ENCODE results near the gene ZNF740. TPM values are rescaled to one million over a fixed set of nuclear protein-coding genes. Genes with fewer than 3 reads are reported as not detected.

ZNF740 gene
- total and polyA plus RNA-seq, 10 of the 15 experiments (the other 5 are each of a cell fraction or from before 2014, with no cell fraction given) = 1.4 to 33.6 (median 11.3) TPM

DNA sequence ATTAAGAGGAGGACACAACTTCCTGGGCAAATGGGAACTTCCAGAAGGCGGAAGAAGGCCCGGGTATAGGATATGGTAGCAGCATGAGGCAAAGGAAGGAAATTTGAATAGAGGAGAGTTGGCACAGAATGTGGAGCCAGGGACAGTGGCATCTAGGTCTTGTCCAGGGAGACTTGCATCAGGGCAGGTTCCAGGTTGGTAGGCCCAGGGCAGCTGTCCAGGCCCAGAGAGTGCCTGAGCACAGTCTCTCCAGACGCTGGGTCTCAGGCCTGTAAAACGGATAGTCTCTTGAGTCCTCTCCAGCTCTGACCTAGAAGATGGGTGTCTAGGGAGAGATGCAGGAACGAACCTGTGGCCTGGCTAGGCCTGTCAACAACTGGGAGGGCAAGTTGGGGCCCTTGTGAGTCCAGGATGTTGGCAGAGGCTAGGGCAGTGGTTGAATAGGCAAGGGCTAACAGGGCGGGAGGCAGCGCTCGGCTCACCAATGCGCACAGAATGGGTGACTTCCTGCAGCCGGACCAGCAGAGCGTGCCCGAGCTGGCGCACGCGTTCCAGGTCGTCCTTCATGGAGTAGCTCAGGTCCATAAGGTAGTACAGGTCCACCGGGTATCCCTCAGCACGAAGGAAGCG is 16.6 kb downstream of the ZNF740 start (continued):
- TF ChIP-seq, protein P1, sequence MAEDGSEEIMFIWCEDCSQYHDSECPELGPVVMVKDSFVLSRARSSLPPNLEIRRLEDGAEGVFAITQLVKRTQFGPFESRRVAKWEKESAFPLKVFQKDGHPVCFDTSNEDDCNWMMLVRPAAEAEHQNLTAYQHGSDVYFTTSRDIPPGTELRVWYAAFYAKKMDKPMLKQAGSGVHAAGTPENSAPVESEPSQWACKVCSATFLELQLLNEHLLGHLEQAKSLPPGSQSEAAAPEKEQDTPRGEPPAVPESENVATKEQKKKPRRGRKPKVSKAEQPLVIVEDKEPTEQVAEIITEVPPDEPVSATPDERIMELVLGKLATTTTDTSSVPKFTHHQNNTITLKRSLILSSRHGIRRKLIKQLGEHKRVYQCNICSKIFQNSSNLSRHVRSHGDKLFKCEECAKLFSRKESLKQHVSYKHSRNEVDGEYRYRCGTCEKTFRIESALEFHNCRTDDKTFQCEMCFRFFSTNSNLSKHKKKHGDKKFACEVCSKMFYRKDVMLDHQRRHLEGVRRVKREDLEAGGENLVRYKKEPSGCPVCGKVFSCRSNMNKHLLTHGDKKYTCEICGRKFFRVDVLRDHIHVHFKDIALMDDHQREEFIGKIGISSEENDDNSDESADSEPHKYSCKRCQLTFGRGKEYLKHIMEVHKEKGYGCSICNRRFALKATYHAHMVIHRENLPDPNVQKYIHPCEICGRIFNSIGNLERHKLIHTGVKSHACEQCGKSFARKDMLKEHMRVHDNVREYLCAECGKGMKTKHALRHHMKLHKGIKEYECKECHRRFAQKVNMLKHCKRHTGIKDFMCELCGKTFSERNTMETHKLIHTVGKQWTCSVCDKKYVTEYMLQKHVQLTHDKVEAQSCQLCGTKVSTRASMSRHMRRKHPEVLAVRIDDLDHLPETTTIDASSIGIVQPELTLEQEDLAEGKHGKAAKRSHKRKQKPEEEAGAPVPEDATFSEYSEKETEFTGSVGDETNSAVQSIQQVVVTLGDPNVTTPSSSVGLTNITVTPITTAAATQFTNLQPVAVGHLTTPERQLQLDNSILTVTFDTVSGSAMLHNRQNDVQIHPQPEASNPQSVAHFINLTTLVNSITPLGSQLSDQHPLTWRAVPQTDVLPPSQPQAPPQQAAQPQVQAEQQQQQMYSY (CRISPR knock-in tag; IDR thresholded peaks at IDR 0.05) = no peak
- TF ChIP-seq GATAD2B (conservative IDR thresholded peaks at IDR 0.05; ENCODE audit: low read depth) = no peak

DNA sequence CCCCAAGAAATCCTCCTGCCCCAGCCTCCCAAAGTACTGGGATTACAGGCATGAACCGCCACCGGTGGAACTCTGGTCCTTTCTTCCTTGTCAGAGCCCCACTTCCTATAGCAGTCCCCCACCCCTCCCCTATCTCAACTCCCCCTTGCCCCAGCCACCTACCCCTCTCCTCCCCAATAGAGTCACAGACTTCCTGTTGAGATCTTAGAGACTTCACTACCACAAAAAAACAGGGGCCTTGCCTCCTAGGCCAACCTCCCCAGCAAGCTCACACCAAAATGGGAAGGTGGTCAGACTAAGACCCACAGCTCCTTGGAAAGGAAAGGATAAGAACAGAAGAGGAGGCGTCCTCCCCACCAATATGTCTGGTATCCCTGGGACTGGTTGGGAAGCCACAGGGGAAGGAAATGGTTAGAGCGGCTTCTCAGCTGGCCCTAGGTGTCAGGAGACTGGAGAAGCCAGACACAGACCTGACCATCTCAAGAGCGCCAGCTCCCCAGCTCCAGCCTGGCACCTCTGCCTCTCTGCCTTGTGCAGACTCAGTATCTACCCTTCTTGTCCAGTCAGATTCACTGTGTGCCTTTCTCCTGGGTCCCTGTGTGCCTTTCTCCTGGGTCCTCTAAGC is 18.1 kb downstream of the ZNF740 start:
- H2AFZ ChIP-seq (ENCODE audit: control insufficient read depth, low read depth, low read length) = no peak overlapping the region
- ATAC-seq (no peak), FAIRE-seq (no peak), DNase-seq (ENCODE audit: low read depth, low spot score) (no peak)
- peaks cover 40% of the 10 kb centered on the region for H3K79me2 ChIP-seq (ENCODE audit: control insufficient read depth, insufficient read depth, low read length)
- H3K27ac ChIP-seq (ENCODE audit: control insufficient read depth, insufficient read depth) = peak overlapping the region; percentile 56; the same call in 1 of the 2 replicates
- peaks cover 39% of the 10 kb centered on the region for H3K4me1 ChIP-seq (ENCODE audit: control insufficient read depth, insufficient read depth, low read length)
- ChIA-PET CTCF (interaction anchor here (0.9 to 7.7 kb wide), 14 partner anchors 9 to 147 kb away, joined by 3 to 78 read pairs (median 5); partner anchors contain the start of genes AAAS, CSAD, ITGB7 and MYG1), POLR2A (interaction anchor here (0.5 to 5.1 kb wide), 9 partner anchors 8 to 114 kb away, joined by 3 to 47 read pairs (median 4); partner anchors contain the start of genes CSAD, ITGB7 and ZNF740), SMC1A (ENCODE audit: uncharacterized antibody, unreplicated experiment) (interaction anchor here (0.9 to 3.0 kb wide), 16 partner anchors 9 to 98 kb away, joined by 3 to 36 read pairs (median 4); partner anchors contain the start of genes CSAD, ESPL1, ITGB7 and ZNF740), RAD21 (ENCODE audit: unreplicated experiment) (interaction anchor here (0.8 to 3.6 kb wide), 10 partner anchors 12 to 146 kb away, joined by 3 to 26 read pairs (median 4); partner anchors contain the start of genes AAAS, CSAD and ZNF740)
- TF ChIP-seq IKZF1 (conservative IDR thresholded peaks at IDR 0.05) (0 out of 2 replicates have a peak, but pooled peaks have one; percentile 18), DPF2 (IDR thresholded peaks at IDR 0.05) (0 out of 2 replicates have a peak, but pooled peaks have one; percentile 20), LARP7 (IDR thresholded peaks at IDR 0.05) (no peak), TAF1 (IDR thresholded peaks at IDR 0.05; ENCODE audit: borderline replicate concordance, low read depth, low read length) (no peak), POLR2AphosphoS2 (IDR thresholded peaks at IDR 0.05; ENCODE audit: low read depth, low read length) (peak; percentile 41; the same call in 1 of the 2 replicates), ZNF274 (IDR thresholded peaks at IDR 0.05; ENCODE audit: insufficient read depth, insufficient read length) (no peak)
- TF ChIP-seq, protein P2, sequence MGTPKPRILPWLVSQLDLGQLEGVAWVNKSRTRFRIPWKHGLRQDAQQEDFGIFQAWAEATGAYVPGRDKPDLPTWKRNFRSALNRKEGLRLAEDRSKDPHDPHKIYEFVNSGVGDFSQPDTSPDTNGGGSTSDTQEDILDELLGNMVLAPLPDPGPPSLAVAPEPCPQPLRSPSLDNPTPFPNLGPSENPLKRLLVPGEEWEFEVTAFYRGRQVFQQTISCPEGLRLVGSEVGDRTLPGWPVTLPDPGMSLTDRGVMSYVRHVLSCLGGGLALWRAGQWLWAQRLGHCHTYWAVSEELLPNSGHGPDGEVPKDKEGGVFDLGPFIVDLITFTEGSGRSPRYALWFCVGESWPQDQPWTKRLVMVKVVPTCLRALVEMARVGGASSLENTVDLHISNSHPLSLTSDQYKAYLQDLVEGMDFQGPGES (IDR thresholded peaks at IDR 0.05) = no peak
- TF ChIP-seq, protein P3, sequence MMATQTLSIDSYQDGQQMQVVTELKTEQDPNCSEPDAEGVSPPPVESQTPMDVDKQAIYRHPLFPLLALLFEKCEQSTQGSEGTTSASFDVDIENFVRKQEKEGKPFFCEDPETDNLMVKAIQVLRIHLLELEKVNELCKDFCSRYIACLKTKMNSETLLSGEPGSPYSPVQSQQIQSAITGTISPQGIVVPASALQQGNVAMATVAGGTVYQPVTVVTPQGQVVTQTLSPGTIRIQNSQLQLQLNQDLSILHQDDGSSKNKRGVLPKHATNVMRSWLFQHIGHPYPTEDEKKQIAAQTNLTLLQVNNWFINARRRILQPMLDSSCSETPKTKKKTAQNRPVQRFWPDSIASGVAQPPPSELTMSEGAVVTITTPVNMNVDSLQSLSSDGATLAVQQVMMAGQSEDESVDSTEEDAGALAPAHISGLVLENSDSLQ (IDR thresholded peaks at IDR 0.05) = no peak
- H3K9ac ChIP-seq (ENCODE audit: control insufficient read depth, insufficient read depth, low read length) = peak overlapping the region; percentile 26; the same call in 1 of the 2 replicates
- H3K9me3 ChIP-seq (replicated peaks; ENCODE audit: control insufficient read depth, insufficient read depth, low read length) = no peaks in the 10 kb centered on the region
- in situ Hi-C loops (cut with MboI) (no loop called here), intact Hi-C loops (cut with micrococcal nuclease; ENCODE audit: unreplicated experiment) (no loop called here)
- 54% methylated on average over 5 of the region's 5 CpGs for WGBS (ENCODE audit: insufficient coverage, insufficient replicate concordance, low lambda C conversion rate, missing lambda C conversion rate)
- H3K4me2 ChIP-seq (ENCODE audit: control insufficient read depth, insufficient read depth) = peak overlapping the region; percentile 72
- peak overlapping the region; percentile 41; the same call in 1 of the 2 replicates for H3K4me3 ChIP-seq
- BruUV-seq (replicated peaks) = no TSS peak
- H4K20me1 ChIP-seq (ENCODE audit: control insufficient read depth, insufficient read depth) = no peaks in the 10 kb centered on the region
- H3K36me3 ChIP-seq (ENCODE audit: control insufficient read depth in 2 of 2, insufficient read depth in 2 of 2, low read length in 1 of 2) = peaks cover 35 to 46% of the 10 kb centered on the region in 2 experiments
- no peaks in the 10 kb centered on the region for H3K27me3 ChIP-seq (replicated peaks in 1 of 2; ENCODE audit: control insufficient read depth in 2 of 2, insufficient read depth in 2 of 2, low read length in 1 of 2)

Measured in GM12878 (cell line).